Measurements from ENCODE around the gene CNOT3. TPM values are rescaled to one million over a fixed set of nuclear protein-coding genes. Genes with fewer than 3 reads are reported as not detected.

CNOT3 gene
- total RNA-seq, 1 experiment from 2014 or later = 91.2 TPM

DNA sequence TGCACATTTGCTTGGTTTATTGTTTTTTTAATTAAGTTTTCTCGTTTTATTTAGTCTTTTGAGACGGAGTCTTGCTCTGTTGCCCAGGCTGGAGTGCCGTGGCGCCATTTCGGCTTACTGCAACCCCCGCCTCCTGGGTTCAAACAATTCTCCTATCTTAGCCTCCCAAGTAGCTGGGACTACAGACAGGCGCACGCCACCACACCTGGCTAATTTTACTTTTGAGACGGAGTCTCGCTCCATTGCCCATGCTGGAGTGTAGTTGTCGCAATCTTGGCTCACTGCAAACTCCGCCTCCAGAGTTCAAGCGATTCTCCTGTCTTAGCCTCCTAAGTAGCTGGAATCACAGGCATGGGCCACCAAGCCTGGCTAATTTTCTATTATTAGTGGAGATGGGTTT is 64.4 kb downstream of the CNOT3 start:
- no peak overlapping the region for H3K27ac ChIP-seq (ENCODE audit: insufficient read length, low read depth, low read length)
- H3K23me2 ChIP-seq (ENCODE audit: insufficient read length, low read depth, low read length, poor library complexity, severe bottlenecking) = peaks cover 7% of the 10 kb centered on the region
- H3K9ac ChIP-seq (ENCODE audit: extremely low read depth, insufficient read length, low read length) = peak overlapping the region; percentile 96
- no peak for DNase-seq
- peaks cover 39% of the 10 kb centered on the region for H3K79me2 ChIP-seq (ENCODE audit: insufficient read depth, low read length)
- H3K79me1 ChIP-seq (ENCODE audit: insufficient read depth, low read depth, low read length, poor library complexity, severe bottlenecking) = peaks cover 6% of the 10 kb centered on the region
- H2BK20ac ChIP-seq (ENCODE audit: low read depth, low read length, poor library complexity, severe bottlenecking) = no peak overlapping the region
- H3K18ac ChIP-seq (ENCODE audit: insufficient read length, low read depth, low read length) = no peak overlapping the region
- no peak overlapping the region for H2AK5ac ChIP-seq (ENCODE audit: insufficient read length, low read length)
- no peak overlapping the region for H3K14ac ChIP-seq (ENCODE audit: insufficient read depth, low read length)
- H3K4me1 ChIP-seq (ENCODE audit: insufficient read depth, low read length) = peaks cover 3% of the 10 kb centered on the region
- no peak overlapping the region for H3T11ph ChIP-seq (ENCODE audit: low read length)
- peaks cover 3% of the 10 kb centered on the region for H4K20me1 ChIP-seq (ENCODE audit: control insufficient read depth, insufficient read depth, insufficient read length)
- peaks cover 35 to 56% of the 10 kb centered on the region in 2 experiments for H3K4me1 Mint-ChIP-seq
- H3K4ac ChIP-seq (ENCODE audit: low read depth, low read length) = no peak overlapping the region
- H3K9me3 ChIP-seq (ENCODE audit: control insufficient read depth, low read depth, low read length) = no peaks in the 10 kb centered on the region
- H2AFZ ChIP-seq (ENCODE audit: low read length) = no peak overlapping the region
- H3K4me2 ChIP-seq (ENCODE audit: insufficient read depth, insufficient read length, low read length) = peak overlapping the region; percentile 89
- H3K4me3 Mint-ChIP-seq = peak overlapping the region; percentile 95 to 98
- H2BK12ac ChIP-seq (ENCODE audit: insufficient read length, low read depth, low read length) = no peak overlapping the region
- H3K56ac ChIP-seq (ENCODE audit: insufficient read length, low read depth, low read length) = no peak overlapping the region
- H2BK120ac ChIP-seq (ENCODE audit: low read depth, low read length, poor library complexity, severe bottlenecking) = no peak overlapping the region
- peak overlapping the region; percentile 100; a peak in 5 of 7 replicates for H3K27ac Mint-ChIP-seq
- H3K27me3 ChIP-seq (ENCODE audit: insufficient read depth, low read length) = no peaks in the 10 kb centered on the region
- H4K91ac ChIP-seq (ENCODE audit: insufficient read length, low read depth, low read length) = no peak overlapping the region
- no peaks in the 10 kb centered on the region for H3K9me3 Mint-ChIP-seq
- no peak overlapping the region for H2BK5ac ChIP-seq (ENCODE audit: insufficient read length, low read length)
- no peak overlapping the region for H2BK15ac ChIP-seq (ENCODE audit: low read depth, low read length)
- peaks cover 63 to 68% (median 68%) of the 10 kb centered on the region in 3 experiments for H3K36me3 Mint-ChIP-seq (ENCODE audit: insufficient read depth in 1 of 3, low read depth in 3 of 3)
- H4K5ac ChIP-seq (ENCODE audit: insufficient read length, low read depth, low read length) = no peak overlapping the region
- no peaks in the 10 kb centered on the region; the same call in 1 of the 2 replicates for H3K27me3 Mint-ChIP-seq (ENCODE audit: low read depth)
- no peak overlapping the region for H4K8ac ChIP-seq (replicated peaks; ENCODE audit: insufficient read length, low read depth, low read length)
- no CpG with 5 or more reads among the region's 13 CpGs for WGBS (ENCODE audit: extremely low coverage, insufficient read length, low lambda C conversion rate)
- TF ChIP-seq, protein P1, sequence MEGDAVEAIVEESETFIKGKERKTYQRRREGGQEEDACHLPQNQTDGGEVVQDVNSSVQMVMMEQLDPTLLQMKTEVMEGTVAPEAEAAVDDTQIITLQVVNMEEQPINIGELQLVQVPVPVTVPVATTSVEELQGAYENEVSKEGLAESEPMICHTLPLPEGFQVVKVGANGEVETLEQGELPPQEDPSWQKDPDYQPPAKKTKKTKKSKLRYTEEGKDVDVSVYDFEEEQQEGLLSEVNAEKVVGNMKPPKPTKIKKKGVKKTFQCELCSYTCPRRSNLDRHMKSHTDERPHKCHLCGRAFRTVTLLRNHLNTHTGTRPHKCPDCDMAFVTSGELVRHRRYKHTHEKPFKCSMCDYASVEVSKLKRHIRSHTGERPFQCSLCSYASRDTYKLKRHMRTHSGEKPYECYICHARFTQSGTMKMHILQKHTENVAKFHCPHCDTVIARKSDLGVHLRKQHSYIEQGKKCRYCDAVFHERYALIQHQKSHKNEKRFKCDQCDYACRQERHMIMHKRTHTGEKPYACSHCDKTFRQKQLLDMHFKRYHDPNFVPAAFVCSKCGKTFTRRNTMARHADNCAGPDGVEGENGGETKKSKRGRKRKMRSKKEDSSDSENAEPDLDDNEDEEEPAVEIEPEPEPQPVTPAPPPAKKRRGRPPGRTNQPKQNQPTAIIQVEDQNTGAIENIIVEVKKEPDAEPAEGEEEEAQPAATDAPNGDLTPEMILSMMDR (conservative IDR thresholded peaks at IDR 0.05) = no peak
- no peak overlapping the region for H3K23ac ChIP-seq (ENCODE audit: insufficient read length, low read depth, low read length)

All from H9 (cell line).